Stomach smooth muscle (tissue), 2 donors: ENCODE results near the gene IL20.

Experiments used
- H3K27ac ChIP-seq: one replicate; pipeline ENCODE4 v1.7.0; 2013; ENCODE audit warnings: mild to moderate bottlenecking, low read length, inconsistent platforms
- H3K27me3 ChIP-seq, 2 donors: one replicate each; pipeline ENCODE4 v1.7.0; 2013; ENCODE audit warnings: low read length in 2 of 2; ENCODE audit not compliant: insufficient read depth in 2 of 2, control insufficient read depth in 1 of 2
- H3K36me3 ChIP-seq, 2 donors: one replicate each; pipeline ENCODE4 v1.7.0; 2013; ENCODE audit warnings: low read length in 2 of 2; ENCODE audit not compliant: control insufficient read depth in 2 of 2, insufficient read depth in 2 of 2
- H3K4me1 ChIP-seq: one replicate; pipeline ENCODE4 v1.7.0; 2013; ENCODE audit warnings: low read length; ENCODE audit not compliant: control insufficient read depth, insufficient read depth
- H3K4me3 ChIP-seq, 2 donors: one replicate each; pipeline ENCODE4 v1.7.0; 2013; ENCODE audit warnings: low read length in 2 of 2
- H3K9ac ChIP-seq, 2 donors: one replicate each; pipeline ENCODE4 v1.7.0; 2013; ENCODE audit warnings: low read length in 2 of 2, mild to moderate bottlenecking in 1 of 2
- H3K9me3 ChIP-seq, 2 donors: one replicate each; pipeline ENCODE4 v1.7.0; 2013; ENCODE audit warnings: low read length in 2 of 2; ENCODE audit not compliant: control insufficient read depth in 2 of 2
- donor health status: healthy.
- donor health status: Pancreatic carcinoma.

Gene IL20

DNA sequence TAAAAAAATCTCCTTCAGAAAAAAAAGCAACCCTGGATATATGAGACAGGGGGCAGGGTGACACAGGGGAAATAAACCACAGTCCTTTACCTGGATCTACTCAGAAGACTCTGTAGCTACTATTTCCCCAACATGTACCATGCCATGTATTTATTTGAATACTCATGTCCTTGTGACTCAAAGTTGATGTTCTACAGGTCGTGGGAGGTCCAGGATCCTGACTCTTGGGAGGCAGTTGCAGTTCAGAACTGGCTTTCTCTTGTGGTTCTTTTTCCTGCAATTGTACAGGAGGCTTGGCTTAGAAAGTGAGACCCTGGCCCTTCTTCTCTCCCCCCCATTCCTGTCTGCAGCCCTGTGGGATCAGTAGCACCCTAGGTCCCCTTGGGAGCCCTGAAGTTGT, 26.0 kb downstream of the IL20 start:
- Histone ChIP-seq H3K27ac (no peak overlapping the region), H3K36me3 (no peaks in the 10 kb centered on the region), H3K9ac (no peak overlapping the region), H3K4me3 (no peak overlapping the region), H3K9me3 (no peaks in the 10 kb centered on the region), H3K4me1 (peaks cover 4% of the 10 kb centered on the region), H3K27me3 (peaks cover 7 to 11% of the 10 kb centered on the region in 2 donors)

DNA sequence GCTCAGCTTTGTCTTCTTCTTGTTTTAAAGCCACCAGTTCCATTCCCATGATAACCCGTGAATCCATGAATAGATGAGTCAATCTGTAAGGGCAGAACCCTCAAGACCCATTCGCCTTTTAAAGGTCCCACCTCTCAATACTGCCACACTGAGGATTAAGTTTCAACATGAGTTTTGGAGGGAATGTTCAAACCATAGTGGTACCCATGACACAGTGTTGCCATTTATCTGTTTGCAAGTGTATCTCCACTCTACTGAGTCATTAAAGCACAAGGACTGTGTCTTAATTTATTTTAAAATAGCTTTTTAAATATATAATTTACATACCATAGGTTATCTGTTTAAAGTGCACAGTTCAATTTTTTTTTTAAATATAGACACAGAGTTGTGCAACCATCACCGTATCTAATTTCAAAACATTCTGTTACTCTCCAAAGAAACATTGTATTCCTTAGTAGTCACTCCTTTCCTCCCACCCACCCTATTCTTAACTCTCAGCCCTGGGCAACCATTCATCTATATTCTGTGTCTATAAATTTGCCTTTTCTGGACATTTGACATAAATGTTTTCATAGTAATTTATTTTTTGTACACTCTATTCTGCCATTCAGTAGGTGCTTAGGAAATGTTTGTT, 27.0 kb downstream of the IL20 start:
- no peaks in the 10 kb centered on the region for H3K36me3 ChIP-seq
- no peak overlapping the region for H3K4me3 ChIP-seq
- H3K27ac ChIP-seq = no peak overlapping the region
- no peaks in the 10 kb centered on the region for H3K9me3 ChIP-seq
- no peak overlapping the region for H3K9ac ChIP-seq
- peaks cover 4% of the 10 kb centered on the region for H3K4me1 ChIP-seq
- H3K27me3 ChIP-seq = peaks cover 7 to 13% of the 10 kb centered on the region in 2 donors

GRCh38 chr1:206893380-206893779, 28.0 kb downstream of the IL20 start:
- no peak overlapping the region for H3K9ac ChIP-seq
- H3K36me3 ChIP-seq = no peaks in the 10 kb centered on the region
- H3K4me1 ChIP-seq = peaks cover 4% of the 10 kb centered on the region
- H3K9me3 ChIP-seq = no peaks in the 10 kb centered on the region
- H3K4me3 ChIP-seq = no peak overlapping the region
- peaks cover 7 to 13% of the 10 kb centered on the region in 2 donors for H3K27me3 ChIP-seq
- H3K27ac ChIP-seq = no peak overlapping the region

- H3K27me3 ChIP-seq = peaks cover 9 to 16% of the 10 kb centered on the region in 2 donors
- peaks cover 4% of the 10 kb centered on the region for H3K4me1 ChIP-seq
- no peaks in the 10 kb centered on the region for H3K9me3 ChIP-seq
- H3K9ac ChIP-seq = no peak overlapping the region
- no peak overlapping the region for H3K27ac ChIP-seq
- no peak overlapping the region for H3K4me3 ChIP-seq
- H3K36me3 ChIP-seq = no peaks in the 10 kb centered on the region
These were observed 29.9 kb downstream of the IL20 start for GRCh38 chr1:206895325-206895724.

DNA sequence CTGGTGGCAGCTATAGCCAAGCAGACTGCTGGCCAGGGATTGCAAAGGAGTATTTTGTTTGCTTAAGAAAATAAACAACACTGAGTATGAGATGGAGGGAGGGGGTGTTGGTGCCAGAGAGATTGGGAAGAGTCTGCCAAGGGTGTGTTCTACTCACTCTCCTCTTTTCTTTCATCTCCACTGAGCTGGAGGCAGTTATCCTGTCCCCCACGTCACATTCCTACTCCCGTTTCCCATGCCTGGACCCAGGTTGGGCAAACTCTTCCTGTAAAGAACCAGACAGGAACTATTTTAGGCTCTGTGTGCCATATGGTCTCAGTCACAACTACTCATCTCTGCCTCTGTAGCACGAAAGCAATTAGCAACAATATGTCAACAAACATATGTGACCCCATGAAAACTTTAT, 30.4 kb downstream of the IL20 start:
- H3K9ac ChIP-seq = no peak overlapping the region
- H3K36me3 ChIP-seq = no peaks in the 10 kb centered on the region
- no peak overlapping the region for H3K27ac ChIP-seq
- no peaks in the 10 kb centered on the region for H3K9me3 ChIP-seq
- peaks cover 9 to 16% of the 10 kb centered on the region in 2 donors for H3K27me3 ChIP-seq
- H3K4me3 ChIP-seq = no peak overlapping the region
- peaks cover 4% of the 10 kb centered on the region for H3K4me1 ChIP-seq

GRCh38 chr1:206896261-206896660, 30.8 kb downstream of the IL20 start:
- no peak overlapping the region for H3K27ac ChIP-seq
- peaks cover 9 to 14% of the 10 kb centered on the region in 2 donors for H3K27me3 ChIP-seq
- H3K4me1 ChIP-seq = peaks cover 4% of the 10 kb centered on the region
- no peak overlapping the region for H3K4me3 ChIP-seq
- no peaks in the 10 kb centered on the region for H3K9me3 ChIP-seq
- no peaks in the 10 kb centered on the region for H3K36me3 ChIP-seq
- no peak overlapping the region for H3K9ac ChIP-seq

GRCh38 chr1:206897175-206897574, 31.8 kb downstream of the IL20 start, which contains the start of gene IL24:
TSS of gene IL24 (plus strand) at chr1:206897443. CDS start at chr1:206897833, 390 bp downstream.
- peaks cover 4% of the 10 kb centered on the region for H3K4me1 ChIP-seq
- H3K9ac ChIP-seq = no peak within 1 kb of the TSS
- H3K9me3 ChIP-seq = no peaks in the 10 kb centered on the region
- H3K4me3 ChIP-seq = no peak within 1 kb of the TSS
- no peak within 1 kb of the TSS for H3K27ac ChIP-seq
- H3K27me3 ChIP-seq = peaks cover 2 to 10% of the 10 kb centered on the region in 2 donors
- no peaks in the 10 kb centered on the region for H3K36me3 ChIP-seq

GRCh38 chr1:206898089-206898914, 32.9 kb downstream of the IL20 start:
- no peak overlapping the region for H3K9ac ChIP-seq
- H3K27ac ChIP-seq = no peak overlapping the region
- peaks cover 4% of the 10 kb centered on the region for H3K4me1 ChIP-seq
- peaks cover 2 to 8% of the 10 kb centered on the region in 2 donors for H3K27me3 ChIP-seq
- H3K4me3 ChIP-seq = no peak overlapping the region
- no peaks in the 10 kb centered on the region for H3K36me3 ChIP-seq
- no peaks in the 10 kb centered on the region for H3K9me3 ChIP-seq

DNA sequence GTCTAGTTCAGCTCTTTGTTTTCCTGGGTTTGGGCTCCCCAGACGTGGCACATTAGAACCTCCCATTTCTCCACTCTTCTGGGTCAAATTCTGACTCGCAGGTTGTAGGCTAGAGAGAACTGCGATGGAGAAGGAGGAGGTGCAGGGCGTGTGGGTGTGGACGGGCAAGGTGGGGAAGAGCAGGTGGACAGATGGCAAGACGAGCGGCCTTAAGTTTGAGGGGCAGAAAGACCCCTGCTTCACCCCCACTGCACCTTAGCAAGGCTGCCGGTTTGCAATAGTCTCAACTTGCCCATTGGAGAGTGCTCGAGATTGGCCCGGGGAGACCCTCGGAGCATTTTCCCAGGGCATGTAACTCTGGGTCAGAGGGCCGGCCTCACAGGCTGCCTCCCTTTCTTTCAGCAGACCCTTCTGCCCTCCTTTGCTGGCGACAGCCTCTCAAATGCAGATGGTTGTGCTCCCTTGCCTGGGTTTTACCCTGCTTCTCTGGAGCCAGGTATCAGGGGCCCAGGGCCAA, 33.5 kb downstream of the IL20 start:
- Histone ChIP-seq H3K4me1 (peaks cover 4% of the 10 kb centered on the region), H3K36me3 (no peaks in the 10 kb centered on the region)

DNA sequence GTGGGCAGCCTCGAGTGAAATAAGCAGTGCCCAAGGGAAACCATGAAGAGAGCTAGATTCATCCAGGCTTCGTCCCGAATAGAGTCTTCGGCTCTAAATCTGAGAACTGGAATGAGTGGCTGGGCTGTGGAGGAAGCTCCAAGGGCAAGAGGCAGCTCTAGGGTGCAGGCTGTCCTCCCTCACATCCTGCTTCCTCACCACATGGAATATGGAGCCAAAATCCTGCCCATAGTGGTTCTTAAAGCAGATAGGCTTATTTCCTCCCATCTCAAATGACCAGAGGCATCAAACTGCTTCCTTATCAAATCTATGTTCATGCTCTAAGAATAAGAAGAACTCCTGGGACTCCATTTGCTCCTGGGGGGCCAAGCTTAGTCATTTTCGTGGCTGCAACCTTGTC, 34.3 kb downstream of the IL20 start:
- Histone ChIP-seq H3K27me3 (peaks cover 2 to 9% of the 10 kb centered on the region in 2 donors), H3K4me1 (peaks cover 4% of the 10 kb centered on the region), H3K9ac (no peak overlapping the region), H3K36me3 (no peaks in the 10 kb centered on the region), H3K27ac (no peak overlapping the region), H3K4me3 (no peak overlapping the region), H3K9me3 (no peaks in the 10 kb centered on the region)

More for the DNA sequence above, 33.5 kb downstream of the IL20 start:
- H3K9me3 ChIP-seq = no peaks in the 10 kb centered on the region
- H3K4me3 ChIP-seq = no peak overlapping the region
- H3K27ac ChIP-seq = no peak overlapping the region
- H3K9ac ChIP-seq = no peak overlapping the region
- H3K27me3 ChIP-seq = peaks cover 2 to 7% of the 10 kb centered on the region in 2 donors
